GM15510 (cell line): ENCODE results near the gene ING3.

Experiments
- POLR2A ChIP-seq: IDR thresholded peaks from 3 replicates; pipeline ENCODE4 v1.6.1; 2011; ENCODE audit warnings: borderline replicate concordance; ENCODE audit not compliant: insufficient read length; ENCODE audit errors: extremely low read depth

Gene ING3

DNA sequence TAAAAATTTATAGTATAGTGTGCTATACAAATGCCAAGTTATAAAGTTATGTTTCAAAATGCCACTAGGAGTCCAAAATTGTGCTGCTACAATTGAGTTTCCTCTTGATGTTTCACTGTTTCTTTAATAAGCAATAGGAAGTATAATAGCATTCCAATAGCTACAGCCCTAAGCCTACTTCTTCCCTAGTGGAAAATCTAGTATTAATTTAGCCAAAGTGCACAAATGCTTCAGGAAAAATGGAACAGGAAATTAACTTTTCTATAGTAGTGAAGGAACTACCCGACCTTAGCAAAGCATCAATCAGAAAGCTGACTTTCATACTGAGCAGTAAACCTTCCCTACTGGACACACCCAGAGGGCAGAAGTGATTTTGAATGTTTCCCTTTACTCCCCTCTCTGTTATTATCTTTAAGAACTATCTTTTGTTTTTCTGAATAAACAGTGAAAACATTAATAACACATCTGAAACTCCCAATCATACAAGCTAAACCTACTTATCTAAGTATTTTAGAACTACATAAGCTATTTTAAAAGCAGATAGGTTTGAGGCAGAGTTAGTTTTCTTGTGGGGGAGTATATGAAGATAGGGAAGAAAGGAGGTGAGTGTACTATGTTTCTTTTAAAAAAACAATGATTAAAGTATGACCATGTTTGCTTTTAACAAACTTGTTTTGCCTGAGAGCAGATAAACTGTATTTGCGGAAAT is 51.6 kb downstream of the ING3 start:
- TF ChIP-seq POLR2A: no peak

DNA sequence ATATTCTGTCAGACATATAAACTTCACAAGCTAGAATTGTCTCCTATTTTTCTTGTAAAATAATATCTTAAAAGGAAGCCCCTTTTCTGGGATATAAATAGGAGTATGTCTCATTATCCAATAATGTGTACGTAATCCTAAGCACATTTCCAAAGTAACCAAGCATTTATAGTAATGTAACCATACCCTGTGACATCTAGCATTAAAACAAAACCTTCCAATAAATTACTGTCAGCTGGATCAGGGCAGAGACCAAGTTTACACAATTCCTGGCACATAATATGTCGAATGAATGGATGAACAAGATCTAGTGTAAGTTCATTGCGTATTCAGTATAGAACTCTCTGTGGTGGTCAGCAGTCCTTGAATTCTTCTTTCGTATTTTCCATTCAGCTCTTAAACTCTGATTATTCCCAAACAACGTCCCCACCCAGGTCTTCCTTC is 52.2 kb downstream of the ING3 start:
- TF ChIP-seq POLR2A: no peak

DNA sequence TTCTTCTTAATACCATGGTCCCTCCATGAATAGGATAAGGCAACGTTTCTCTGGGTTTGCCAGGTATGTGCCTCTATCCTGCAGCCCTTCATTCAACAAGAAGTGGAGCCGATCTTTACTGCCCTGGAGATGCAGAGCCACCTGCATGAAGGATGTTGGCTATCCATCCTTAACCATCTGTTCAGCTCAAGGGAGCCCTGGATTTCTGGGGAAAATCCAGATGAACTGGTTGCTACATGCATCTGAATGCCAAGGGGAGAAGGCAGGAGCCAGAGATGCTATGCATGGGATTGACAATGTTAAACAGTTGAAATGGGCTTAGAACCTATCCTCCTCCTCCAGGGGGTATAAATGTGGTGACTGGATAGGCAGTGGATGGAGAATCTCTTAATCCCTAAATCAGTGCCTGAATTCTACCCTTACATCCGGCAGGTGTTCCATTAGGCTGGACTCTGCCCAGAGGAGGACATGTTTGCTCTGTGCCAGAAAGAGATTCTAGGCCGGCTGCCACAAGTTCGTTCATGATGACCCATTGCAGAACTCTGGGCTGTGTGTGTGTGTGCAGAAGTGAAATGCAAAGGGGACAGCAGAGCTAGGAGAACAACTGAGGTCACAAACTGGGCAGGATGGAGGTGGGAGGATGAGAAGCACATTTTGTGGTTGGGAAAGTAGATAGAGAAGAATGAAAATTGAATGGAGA is 53.6 kb downstream of the ING3 start:
- TF ChIP-seq POLR2A: no peak

DNA sequence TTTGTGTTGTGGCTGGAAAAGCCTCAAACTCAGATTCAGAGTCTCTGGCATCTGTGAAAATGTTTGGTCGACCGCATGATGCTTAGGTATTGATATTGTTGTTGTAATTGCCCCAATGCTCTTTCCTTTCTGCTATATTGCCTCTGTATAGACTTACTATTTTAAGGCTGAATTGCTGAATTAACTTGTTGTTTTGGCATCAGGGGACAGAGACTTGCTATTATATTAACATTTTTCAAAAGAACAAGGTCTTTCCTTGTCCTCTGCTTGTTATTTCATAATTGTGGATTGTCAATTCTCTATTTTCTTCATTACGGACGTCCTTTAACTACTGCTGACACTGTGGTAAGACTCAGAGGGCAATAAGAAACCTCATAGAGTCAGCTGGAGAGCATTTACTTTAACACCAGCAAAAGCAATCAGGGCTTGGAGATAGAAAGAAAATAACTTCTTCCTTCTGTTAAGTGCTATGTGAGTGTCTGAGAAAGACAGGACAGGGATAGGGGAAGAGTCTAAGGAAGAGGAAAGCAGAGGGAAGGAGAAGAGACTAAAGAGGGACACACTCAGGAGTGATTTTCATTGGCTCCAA is 55.5 kb downstream of the ING3 start:
- TF ChIP-seq POLR2A: no peak

DNA sequence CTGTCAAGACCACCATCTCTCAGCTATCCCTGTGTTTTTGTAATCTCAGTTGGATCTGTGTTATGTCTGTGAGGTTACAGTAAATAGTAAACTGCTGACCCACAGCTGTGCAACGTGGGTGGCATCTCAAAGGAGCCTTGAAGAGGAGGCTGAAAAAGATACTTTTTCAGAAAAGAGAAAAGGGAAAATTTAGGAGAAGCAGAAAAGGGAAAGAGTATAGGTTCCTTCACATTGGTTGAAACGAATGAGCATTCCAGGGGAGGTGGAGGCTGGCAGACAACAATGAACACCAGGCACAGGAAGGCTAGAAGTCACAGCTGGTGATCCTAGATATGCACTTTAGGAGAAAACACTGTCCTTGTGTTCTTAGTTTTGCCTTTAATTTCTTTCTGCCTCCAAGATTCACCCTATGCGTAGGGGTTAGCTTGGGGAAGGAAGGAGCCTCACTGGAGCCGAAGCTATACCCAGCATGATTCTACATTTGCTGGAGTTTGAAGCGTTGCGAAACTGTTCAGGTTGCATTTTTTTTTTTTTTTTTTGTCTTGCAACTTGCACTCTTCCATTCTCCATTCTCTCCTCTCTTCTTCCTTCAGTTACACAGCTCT is 56.2 kb downstream of the ING3 start:
- TF ChIP-seq POLR2A: no peak

DNA sequence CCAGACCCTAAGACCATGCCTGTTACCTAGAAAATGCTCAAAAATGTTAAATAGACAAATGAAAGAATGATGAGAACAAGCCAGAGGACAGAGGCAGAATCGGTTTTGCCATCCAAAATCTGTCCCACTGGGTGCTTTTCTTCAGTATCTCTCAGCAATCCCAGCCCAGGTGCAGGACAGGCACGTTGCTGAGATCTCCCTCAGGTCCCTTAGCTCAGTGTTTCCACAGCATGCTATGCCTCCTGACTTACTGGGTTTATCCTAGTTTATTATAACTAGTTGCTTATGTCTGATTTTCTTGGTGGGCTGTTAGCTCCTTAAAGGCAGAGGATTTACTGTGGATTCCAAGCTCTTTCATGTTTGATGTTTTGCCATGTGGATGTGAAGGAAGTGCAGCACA is 58.2 kb downstream of the ING3 start:
- TF ChIP-seq POLR2A: no peak

DNA sequence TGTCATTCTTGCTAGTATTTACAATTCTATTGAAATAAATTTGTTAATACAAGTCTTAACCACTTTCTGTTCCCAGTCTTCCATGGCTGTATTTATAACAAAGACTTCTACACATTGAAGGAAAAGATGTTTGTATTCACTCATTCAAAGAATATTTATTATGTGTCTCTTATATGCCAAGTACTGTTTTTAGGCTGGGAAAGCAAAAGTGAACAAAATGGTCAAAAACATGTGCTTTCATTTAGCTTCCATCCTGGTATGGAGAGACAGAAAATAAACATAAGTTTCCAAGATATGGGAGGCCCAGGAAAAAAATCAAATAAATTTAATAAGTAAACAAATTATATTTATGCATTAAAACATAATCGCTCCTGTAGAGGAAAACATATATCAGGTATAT is 60.8 kb downstream of the ING3 start:
- no peak for TF ChIP-seq POLR2A

DNA sequence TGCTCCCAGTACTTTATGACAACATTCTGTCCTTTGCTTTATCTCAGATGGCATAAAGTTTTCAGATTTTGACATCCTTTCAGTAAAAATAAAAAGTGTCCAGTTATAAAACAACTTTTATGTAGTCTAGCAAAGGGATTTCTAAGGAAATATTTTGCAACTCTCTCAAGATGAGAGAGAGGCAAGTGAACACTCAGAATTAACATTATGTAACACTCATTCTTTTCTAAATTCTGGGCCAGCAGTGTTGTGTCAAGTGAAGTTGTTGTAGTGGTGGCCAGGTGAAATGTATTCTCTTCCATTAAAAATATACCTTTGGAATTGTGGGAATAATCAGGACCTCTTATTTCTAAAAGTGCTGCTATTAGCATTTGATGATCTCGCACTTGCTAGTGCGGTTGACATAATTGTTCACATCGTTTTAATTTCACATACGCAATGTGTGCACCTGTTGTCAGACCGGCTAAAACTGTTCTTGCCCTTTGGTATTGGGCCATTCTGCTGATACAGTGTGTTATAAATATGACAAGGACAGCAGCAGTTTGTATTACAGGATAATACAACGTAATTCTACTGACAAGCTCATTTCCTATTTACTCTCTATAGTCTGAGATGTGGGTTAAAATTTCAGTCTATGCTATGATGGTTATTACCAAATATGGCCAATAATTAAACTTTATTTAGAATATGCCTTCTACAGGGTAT is 61.7 kb downstream of the ING3 start:
- no peak for TF ChIP-seq POLR2A

DNA sequence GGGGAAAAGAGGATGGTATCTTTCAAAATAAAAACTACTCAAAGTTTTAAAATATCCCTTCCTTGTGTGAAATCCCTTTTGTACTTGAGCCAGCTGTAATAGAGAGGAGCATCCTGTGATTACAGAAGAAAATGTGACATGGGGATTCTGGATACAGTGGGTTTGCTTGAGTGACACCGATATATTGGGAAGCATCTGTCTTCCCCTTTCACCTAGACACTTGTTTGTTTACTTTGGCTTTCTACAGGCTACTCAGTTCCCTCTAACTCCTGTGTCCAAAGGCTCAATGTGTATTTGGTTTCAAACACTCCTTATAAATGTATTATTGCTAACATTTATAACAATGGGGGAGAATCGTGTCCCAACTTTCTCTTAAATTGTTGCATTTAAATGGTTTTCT is 62.3 kb downstream of the ING3 start:
- TF ChIP-seq POLR2A: no peak

DNA sequence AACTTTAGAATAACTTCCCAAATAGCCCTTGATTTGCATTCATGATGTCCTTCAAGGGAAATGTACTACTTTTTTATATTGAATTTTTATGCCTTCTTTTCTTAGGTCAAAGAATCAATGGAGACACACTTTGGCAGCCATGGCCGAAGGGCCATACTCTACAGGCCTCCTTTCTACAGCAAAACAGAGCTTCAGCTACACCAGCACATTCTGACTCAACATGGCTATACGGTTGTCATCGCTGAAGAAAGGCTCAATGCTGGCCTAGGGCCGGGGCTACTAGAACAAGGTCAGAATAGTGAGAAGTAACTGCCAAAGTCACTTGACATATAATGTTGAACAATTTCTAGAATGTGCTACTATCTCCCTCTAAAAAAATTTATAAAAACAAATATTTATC is 65.0 kb downstream of the ING3 start:
- no peak for TF ChIP-seq POLR2A

DNA sequence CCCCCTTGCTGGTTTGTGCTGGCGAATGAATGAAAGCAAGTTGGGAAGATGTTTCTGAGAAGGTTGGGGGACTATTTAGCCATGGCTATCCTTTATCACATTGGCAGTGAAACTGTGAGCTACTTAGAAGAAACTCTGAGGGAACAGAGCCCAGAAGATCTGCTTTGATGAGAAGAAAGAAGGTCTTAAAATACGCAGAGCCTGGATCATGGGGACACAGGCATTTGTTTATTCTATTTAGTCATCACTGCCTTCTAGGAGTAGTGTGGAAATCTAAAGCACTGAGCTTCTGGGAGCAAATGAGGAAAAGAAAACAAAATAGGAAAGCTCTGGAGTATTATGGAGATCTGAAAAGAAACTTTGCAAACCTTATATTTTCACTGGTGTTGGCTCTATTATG is 66.4 kb downstream of the ING3 start:
- no peak for TF ChIP-seq POLR2A

DNA sequence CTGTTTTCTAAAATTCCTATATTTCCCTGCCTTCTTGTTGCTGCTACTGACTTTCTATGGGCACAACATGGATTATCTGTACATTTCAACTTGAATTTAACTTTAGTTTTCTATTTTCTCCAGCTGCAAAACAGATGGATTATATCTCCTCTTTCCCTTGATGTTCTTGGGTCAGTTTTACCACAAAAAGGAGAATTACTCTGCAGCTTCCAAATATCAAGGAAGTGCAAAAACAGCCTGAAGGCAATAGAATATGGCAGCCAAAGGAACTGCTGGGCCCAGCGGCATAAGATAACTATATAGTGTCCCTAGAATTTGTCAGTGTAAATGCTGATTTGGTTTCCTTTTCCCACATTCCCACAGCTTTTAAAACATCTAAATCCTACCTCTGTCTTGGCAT is 67.0 kb downstream of the ING3 start:
- TF ChIP-seq POLR2A: no peak

DNA sequence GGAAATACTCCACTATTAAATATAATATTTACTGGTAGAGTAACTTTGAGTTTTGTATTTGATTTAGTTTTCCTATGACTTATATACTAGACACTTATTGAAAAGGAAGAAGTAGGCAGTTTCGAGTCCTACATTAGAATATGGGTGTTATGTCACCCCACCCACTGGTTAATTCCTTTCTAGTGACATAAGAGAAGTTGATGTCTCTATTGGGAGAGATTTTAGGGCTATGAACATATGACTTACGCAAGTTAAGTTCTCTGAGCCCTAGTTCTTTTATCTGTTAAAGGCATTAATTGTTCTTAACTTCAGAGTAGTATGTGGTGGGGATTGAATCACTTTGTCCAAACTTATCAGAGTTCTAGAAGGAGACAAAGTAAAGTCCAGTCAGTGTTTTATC is 68.4 kb downstream of the ING3 start:
- TF ChIP-seq POLR2A: no peak

DNA sequence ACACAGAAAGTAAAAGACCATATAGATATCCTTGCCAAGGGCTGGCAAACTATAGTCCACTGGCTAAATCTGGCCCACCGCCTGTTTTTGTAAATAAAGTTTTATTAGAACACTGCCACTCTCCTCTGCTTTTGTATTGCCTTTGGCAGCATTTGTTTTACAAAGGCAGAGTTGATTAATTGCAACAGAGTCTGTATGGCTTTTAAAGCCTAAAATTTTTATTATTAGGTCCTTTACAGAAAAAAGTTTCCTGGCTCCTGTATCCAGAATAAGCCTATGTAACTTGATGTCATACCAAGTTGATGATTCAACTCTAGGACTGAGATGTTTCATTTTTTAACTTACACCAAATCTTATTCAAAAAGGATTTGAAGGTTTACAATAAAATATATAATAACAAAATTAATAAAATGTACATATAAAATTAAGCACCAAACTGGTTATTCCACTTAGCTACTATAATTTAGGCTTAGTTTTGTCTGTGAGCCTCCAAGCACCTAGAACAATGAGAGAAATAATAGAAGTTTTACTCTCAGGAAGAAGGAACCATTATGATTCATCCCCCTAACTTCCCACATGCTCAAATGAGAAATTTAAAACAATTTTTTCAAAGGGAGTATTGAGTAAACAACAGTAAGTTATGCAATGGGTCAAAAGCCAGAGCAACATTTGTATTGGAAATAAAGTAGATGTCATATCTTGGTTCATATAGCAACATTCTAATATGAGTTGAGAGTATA is 69.8 kb downstream of the ING3 start:
- no peak for TF ChIP-seq POLR2A

DNA sequence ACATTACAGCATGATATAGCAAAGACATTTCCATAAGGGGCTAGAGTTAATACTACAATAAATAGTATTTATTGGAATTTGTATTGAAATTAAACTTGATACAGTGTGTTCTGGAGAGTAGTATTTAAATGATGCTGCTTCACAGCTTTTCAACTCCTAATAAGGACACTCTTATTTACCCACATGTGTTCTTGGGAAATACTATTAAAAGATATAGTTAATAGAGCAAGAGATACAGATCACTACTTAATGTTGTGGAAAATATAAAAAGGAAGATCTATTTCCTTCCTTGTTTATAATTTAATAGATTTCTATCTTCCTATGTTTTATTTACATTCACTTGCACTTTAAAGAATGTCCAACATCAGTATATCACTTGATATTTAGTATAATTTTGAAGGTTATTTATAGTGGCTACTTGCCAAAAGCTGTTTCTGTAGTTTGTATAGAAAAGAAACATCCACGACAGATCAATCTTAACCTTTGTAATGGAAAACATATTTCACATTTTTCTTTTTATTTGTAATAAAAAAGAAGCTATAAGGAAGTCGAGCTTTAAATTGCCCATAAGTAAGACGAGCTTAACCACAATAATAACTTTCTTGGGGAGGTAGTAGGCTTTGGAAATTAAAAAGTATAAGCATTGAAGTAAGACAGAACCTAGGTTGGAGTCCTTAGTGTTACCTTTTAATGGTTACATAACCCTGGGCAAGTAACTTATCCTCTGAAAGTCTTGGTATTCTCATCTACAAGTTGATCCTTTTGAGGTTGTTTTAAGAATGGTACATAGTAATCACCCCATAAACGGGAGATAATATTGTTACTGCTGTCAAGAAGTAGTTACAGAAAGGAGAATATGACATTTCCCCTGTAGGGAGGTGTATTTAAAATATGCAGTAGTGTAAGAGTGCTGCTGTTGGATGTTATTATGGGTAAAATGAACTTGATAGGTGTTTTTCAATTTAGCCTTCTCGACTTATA is 70.7 kb downstream of the ING3 start:
- no peak for TF ChIP-seq POLR2A
